Activated CD4-positive, CD25-positive, alpha-beta regulatory T cell treated with anti-CD3 and anti-CD28 coated beads, Interleukin-2, amount 50 U/mL, for 24 hours (primary cell): ENCODE measurements around the gene PPHLN1.
"Not testable (repeated sequence)": the region's sequence is repeated elsewhere in the genome, so short reads cannot be mapped to it uniquely, and the experiment has no call there.

Experiments used
- ATAC-seq, 2 donors: fragments of 150-1000 bp; cut with Tn5 transposase; one replicate each; pipeline ENCODE4 v1.10.0; 2021; ENCODE audit warnings: mild to moderate bottlenecking in 1 of 2, moderate library complexity in 1 of 2

PPHLN1 gene

GRCh38 chr12:42323856-42324255 lies 2.1 kb upstream of the PPHLN1 start:
- no peak for ATAC-seq

- no peak for ATAC-seq
Observed at GRCh38 chr12:42325326-42325652, 678 bp upstream of the PPHLN1 start.

GRCh38 chr12:42326541-42327226 lies 717 bp downstream of the PPHLN1 start:
- ATAC-seq = no peak

GRCh38 chr12:42327227-42327590 lies 1.2 kb downstream of the PPHLN1 start:
- no peak for ATAC-seq

GRCh38 chr12:42330097-42330496 lies 4.1 kb downstream of the PPHLN1 start:
- not testable (repeated sequence) for ATAC-seq

- peak in 1 of 2 donors; percentile 24 for ATAC-seq
Observed at GRCh38 chr12:42332301-42333285, 6.6 kb downstream of the PPHLN1 start.

- ATAC-seq = no peak
Observed at GRCh38 chr12:42336286-42336685, 10.3 kb downstream of the PPHLN1 start.

- ATAC-seq = no peak
Observed at GRCh38 chr12:42338280-42338679, 12.3 kb downstream of the PPHLN1 start.

- ATAC-seq = no peak
Observed at GRCh38 chr12:42342028-42342427, 16.1 kb downstream of the PPHLN1 start.

GRCh38 chr12:42343721-42344120 lies 17.8 kb downstream of the PPHLN1 start:
- ATAC-seq = peak; percentile 63 to 73

GRCh38 chr12:42346403-42347002 lies 20.5 kb downstream of the PPHLN1 start:
- ATAC-seq = no peak

- not testable (repeated sequence) for ATAC-seq
Observed at GRCh38 chr12:42349119-42350020, 23.4 kb downstream of the PPHLN1 start.

- not testable (repeated sequence) for ATAC-seq
Observed at GRCh38 chr12:42350021-42350407, 24.0 kb downstream of the PPHLN1 start.

GRCh38 chr12:42356344-42356743 lies 30.4 kb downstream of the PPHLN1 start:
- no peak for ATAC-seq

- ATAC-seq = peak; percentile 33 to 39
Observed at GRCh38 chr12:42360747-42361403, 34.9 kb downstream of the PPHLN1 start.

GRCh38 chr12:42361909-42362646 lies 36.1 kb downstream of the PPHLN1 start:
- peak; percentile 77 to 78 for ATAC-seq

GRCh38 chr12:42362647-42363260 lies 36.8 kb downstream of the PPHLN1 start:
- ATAC-seq = no peak

GRCh38 chr12:42364692-42365091 lies 38.7 kb downstream of the PPHLN1 start:
- ATAC-seq = no peak

GRCh38 chr12:42365486-42365885 lies 39.5 kb downstream of the PPHLN1 start:
- no peak for ATAC-seq

- ATAC-seq = no peak
Observed at GRCh38 chr12:42370013-42370412, 44.0 kb downstream of the PPHLN1 start.
